GM19193 (cell line): ENCODE results near the gene NINJ1.

Source experiments
- POLR2A ChIP-seq: IDR thresholded peaks from 4 replicates; pipeline ENCODE4 v1.6.1; 2011; ENCODE audit not compliant: insufficient read depth, insufficient read length; ENCODE audit errors: extremely low read depth

NINJ1 gene

GRCh38 chr9:93129691-93130500 lies 4.2 kb downstream of the NINJ1 start:
- no peak for TF ChIP-seq POLR2A

DNA sequence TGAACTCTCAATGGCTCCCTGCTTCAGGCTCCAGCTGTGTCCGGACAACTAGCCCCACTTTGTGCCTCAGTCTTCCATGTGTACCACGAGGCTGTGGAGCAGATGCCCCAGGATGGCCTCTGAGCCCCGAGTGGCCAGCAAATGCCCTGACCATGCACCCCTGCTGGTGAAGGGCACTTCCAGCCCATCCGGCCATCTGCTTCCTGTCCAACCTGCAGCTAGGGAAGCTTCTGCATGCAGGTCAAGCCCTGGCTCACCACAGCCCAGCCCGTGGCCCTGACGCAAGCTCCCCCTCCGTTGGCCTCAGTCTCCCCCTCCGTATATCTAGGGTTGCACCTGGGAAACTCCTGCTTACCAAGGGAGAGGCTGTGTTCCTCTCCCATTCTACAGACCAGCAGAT lies 4.8 kb downstream of the NINJ1 start:
- TF ChIP-seq POLR2A, result no peak

DNA sequence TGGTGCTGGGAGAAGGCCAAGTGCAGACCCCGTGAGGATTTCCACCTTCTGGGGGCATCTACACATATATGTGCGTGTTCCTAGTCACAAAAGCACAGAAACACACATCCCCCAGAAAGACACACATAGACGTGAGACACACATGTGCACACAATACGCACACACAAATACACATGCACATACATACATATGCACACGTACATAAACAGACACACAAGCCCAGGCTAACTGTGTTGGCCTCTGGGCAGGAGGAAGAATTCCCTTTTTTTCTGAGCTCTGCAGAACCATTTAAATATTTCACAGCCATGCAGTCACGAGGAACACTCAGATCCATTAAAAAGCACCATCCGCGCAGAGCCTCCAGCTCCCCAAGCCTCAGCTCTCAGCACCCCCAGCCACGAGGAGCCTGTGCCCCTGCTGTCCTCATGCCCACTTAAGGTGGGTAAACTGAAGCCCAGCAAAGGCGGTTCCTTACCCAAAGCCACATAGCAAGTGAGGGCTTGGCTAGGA lies 5.3 kb downstream of the NINJ1 start:
- no peak for TF ChIP-seq POLR2A

- TF ChIP-seq POLR2A, result no peak
Observed at GRCh38 chr9:93128011-93128714, 5.9 kb downstream of the NINJ1 start.

DNA sequence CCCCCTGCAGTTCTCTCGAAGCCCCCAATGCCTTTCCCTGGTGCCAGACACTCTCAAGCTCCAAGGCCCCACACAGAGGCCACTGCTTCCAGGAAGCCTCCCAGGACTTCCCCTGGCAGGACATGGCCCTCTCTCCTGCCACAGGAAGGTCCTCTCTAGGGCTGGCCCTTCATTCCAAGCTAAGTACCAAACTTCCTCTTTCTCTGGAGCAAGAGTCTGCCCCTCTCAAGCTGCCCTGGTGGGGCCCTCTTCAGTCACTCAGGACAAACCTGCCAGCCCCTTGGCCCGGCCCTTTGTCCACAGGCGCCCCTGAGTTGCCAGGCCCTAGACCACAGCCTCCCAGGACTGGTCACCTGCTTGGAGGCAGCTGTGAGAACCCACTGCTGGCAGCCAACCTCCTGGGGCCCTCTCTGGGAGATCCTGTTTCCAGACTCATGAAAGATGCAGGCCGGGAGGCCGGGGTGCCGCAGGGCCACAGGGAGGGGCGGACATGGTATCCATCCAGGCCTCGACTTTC lies 6.6 kb downstream of the NINJ1 start:
- no peak for TF ChIP-seq POLR2A

GRCh38 chr9:93126825-93127368 lies 7.2 kb downstream of the NINJ1 start:
- no peak for TF ChIP-seq POLR2A

DNA sequence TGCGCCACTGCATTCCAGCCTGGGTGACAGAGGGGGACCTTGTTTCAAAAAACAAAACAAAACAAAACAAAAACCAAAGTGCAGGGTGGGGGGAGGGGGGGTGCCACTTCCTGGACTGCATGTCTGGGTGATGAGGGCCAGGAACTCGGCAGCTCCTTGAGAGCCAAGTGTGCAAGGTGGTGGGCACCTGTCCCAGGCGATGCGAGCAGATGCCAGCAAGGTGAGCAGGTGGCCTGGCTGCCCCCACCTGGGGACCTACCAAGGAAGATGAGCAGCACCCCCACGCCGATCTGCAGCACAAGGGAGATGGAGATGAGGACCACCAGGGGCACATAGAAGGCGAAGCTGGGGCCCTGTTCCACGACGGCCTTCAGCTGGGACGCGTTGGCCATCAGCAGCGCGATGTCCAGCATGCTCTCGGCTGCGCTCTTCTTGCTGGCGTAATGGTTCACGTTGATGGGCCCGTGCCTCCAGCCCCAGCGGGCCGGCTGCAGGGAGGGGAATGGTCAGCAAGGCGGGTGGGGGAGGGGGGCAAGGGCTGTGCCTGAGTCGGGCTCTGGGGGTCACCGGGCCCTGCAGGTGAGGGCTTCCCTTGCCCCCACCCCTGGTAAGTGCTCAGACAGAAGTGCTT lies 7.8 kb downstream of the NINJ1 start:
- TF ChIP-seq POLR2A, result no peak

- no peak for TF ChIP-seq POLR2A
Observed at GRCh38 chr9:93125331-93125894, 8.6 kb downstream of the NINJ1 start.

GRCh38 chr9:93124793-93125192 lies 9.3 kb downstream of the NINJ1 start:
- no peak for TF ChIP-seq POLR2A

- no peak for TF ChIP-seq POLR2A
Observed at GRCh38 chr9:93123561-93124283, 10.3 kb downstream of the NINJ1 start.

- TF ChIP-seq POLR2A, result no peak
Observed at GRCh38 chr9:93122721-93123221, 11.3 kb downstream of the NINJ1 start.

GRCh38 chr9:93121316-93122241 lies 12.5 kb downstream of the NINJ1 start:
- no peak for TF ChIP-seq POLR2A

DNA sequence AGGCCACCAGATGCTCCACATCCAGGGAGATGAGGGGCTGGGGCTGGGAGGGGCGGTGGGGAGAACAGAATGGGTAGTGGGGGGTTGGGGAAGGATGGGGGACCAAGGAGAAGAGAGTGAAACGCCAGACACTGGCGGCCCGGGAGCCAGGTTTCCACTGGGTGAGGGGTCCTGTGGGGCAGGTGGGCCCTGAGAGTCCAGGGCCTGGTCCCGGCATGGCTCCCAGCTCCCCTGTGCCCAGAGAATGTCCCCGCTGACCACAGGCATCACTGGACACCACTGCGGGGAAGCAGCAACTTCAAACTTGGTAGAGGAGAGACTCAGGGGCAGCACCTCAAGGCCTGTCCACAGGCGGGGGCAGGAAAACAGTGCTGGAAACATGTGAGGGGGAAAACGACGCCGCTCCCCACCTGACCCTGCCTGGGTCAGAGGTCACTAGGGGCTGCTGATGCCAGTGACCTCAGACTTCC lies 13.2 kb downstream of the NINJ1 start:
- no peak for TF ChIP-seq POLR2A
